GM12891 (cell line): ENCODE results near the gene C10orf67. TPM values are rescaled to one million over a fixed set of nuclear protein-coding genes. Genes with fewer than 3 reads are reported as not detected.
"Not testable (repeated sequence)": the region's sequence is repeated elsewhere in the genome, so short reads cannot be mapped to it uniquely, and the experiment has no call there.

Experiments used
- DNase-seq: peaks from one replicate; pipeline ENCODE4 v3.0.0; 2011; ENCODE audit warnings: low spot score; ENCODE audit not compliant: insufficient read length
- FAIRE-seq: peaks from 2 replicates; lab custom pipeline; 2011; peaks lifted over from hg19 to GRCh38; lab: Jason Lieb, UNC
- PAX5 ChIP-seq: IDR thresholded peaks from 2 replicates; pipeline ENCODE4 v1.6.1; 2011; ENCODE audit warnings: low read length, moderate library complexity, mild to moderate bottlenecking; ENCODE audit not compliant: insufficient read depth, severe bottlenecking
- POLR2A ChIP-seq: IDR thresholded peaks from 2 replicates; pipeline ENCODE4 v1.6.1; 2011; ENCODE audit warnings: low read depth, low read length, control low read depth
- POLR2AphosphoS5 ChIP-seq: IDR thresholded peaks from 2 replicates; pipeline ENCODE4 v1.6.1; 2011; ENCODE audit warnings: low read depth, low read length, control low read depth
- POU2F2 ChIP-seq: IDR thresholded peaks from 2 replicates; pipeline ENCODE4 v1.6.1; 2011; ENCODE audit warnings: low read depth, mild to moderate bottlenecking, control low read depth, low read length, moderate library complexity
- SPI1 ChIP-seq: IDR thresholded peaks from 2 replicates; pipeline ENCODE4 v1.6.1; 2011; ENCODE audit warnings: low read depth, low read length, control low read depth
- TAF1 ChIP-seq: IDR thresholded peaks from 2 replicates; pipeline ENCODE4 v1.6.1; 2011; ENCODE audit warnings: low read depth, low read length, control low read depth
- polyA plus RNA-seq: library from polyadenylated mRNA; unstranded; fragments of >200 nt; gene quantifications from one replicate; pipeline ENCODE4 v1.2.1, GENCODE V29; 2012; ENCODE audit warnings: low read depth, missing spikeins, inconsistent platforms; ENCODE audit not compliant: missing spikeins

Gene C10orf67
- not detected for polyA plus RNA-seq

DNA sequence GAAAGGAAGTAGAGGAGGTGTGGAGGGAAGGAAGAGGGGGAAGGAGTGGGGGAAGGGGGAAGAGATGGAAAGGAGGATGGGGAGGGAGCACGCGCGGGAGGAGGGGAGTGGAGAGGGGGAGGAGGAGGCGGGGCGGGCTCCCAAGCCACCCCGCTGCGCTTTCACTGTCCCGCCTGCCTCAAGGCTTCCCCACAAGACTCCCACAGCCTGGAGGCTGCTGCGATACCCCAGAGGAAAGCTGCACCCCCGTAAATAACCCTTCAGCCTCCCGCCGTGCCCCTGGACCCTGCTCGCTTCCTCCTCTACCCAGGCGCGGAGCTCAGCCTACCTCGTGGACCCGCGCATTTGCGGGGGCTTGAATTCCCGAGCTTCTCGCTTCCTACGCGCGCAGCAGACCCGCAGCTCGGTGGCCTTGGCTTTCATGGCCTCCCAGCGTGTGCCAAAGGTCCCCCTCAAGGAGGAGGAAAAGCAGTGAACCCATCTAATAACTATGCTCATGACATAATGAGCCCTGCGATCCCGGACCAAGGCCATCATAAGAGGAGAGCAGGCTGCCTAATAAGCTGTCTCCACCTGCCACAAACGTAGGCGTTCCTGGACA lies at the start of gene C10orf67:
Gene C10orf67, minus strand, starts transcription at position 557 of the 601 bp plus-strand sequence. Its CDS starts 23 bp downstream, at position 534.
- DNase-seq, result no peak
- no peak for FAIRE-seq
- TF ChIP-seq SPI1, result no peak
- no peak for TF ChIP-seq POLR2AphosphoS5
- TF ChIP-seq TAF1, result no peak
- no peak for TF ChIP-seq PAX5
- no peak for TF ChIP-seq POLR2A
- no peak for TF ChIP-seq POU2F2

DNA sequence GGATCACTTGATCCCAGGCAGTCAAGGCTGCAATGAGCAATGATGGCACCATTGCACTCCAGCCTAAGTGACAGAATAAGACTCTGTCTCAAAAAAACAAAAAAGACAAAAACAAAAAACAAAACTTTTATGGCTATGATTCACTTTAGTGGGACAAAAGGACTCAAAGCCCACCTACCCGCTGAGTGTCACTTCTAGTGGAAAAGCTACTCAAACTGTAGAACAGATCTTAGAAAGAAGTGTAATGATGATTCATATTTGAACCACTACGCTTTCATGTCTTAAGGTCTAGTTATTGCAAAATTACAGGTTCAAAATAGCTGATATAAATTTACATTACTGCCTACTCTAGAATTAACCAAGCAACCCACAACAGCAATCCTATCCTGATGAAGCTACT lies 47.2 kb upstream of the C10orf67 start:
- no peak for TF ChIP-seq PAX5
- no peak for TF ChIP-seq POLR2AphosphoS5
- TF ChIP-seq TAF1, result no peak
- no peak for TF ChIP-seq POLR2A
- no peak for TF ChIP-seq POU2F2
- TF ChIP-seq SPI1, result no peak
- FAIRE-seq (no peak), DNase-seq (no peak)

DNA sequence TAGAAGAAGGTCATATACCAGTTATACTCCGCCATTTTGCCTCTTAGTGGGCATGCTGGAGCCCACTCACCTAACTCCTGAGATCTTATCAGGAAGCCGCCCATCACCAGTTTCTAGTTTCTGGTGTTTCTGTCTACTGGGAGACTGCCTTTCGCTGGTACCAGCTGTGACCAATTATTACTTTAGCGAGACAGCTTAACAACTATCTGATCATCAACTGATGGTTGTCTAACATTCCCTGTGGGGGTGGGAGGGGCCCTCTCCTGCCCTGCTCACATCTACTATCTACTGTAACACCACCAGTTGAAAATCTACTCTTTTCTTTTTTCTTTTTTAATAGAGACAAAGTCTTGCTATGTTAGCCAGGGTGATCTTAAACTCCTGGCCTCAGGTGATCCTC lies 46.2 kb upstream of the C10orf67 start:
- no peak for TF ChIP-seq POU2F2
- no peak for TF ChIP-seq POLR2AphosphoS5
- no peak for TF ChIP-seq TAF1
- no peak for TF ChIP-seq PAX5
- TF ChIP-seq POLR2A, result no peak
- no peak for TF ChIP-seq SPI1
- no peak for FAIRE-seq
- no peak for DNase-seq

DNA sequence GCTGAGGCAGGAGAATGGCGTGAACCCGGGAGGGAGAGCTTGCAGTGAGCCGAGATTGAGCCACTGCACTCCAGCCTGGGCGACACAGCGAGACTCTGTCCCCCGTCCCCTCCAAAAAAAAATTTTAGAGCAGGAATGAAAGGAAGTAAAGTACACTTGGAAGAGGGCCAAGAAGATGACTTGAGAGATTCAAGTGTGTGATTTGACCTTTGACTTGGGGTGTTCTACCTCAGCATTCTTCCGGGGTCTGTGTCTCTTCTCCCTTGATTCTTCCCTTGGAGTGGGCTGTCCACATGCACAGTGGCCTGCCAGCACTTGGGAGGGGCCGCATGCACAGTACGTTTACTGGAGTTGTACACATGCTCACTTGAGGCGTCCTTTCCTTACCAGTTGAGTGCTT lies 45.8 kb upstream of the C10orf67 start:
- not testable (repeated sequence) for FAIRE-seq, DNase-seq

DNA sequence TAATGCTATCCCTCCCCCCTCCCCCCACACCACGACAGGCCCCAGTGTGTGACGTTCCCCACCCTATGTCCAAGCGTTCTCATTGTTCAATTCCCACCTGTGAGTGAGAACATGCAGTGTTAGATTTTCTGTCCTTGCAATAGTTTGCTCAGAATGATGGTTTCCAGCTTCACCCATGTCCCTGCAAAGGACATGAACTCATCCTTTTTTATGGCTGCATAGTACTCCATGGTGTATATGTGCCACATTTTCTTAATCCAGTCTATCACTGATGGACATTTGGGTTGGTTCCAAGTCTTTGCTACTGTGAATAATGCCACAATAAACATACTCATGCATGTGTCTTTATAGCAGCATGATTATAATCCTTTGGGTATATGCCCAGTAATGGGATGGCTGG lies 42.9 kb upstream of the C10orf67 start:
- FAIRE-seq, DNase-seq: not testable (repeated sequence)

DNA sequence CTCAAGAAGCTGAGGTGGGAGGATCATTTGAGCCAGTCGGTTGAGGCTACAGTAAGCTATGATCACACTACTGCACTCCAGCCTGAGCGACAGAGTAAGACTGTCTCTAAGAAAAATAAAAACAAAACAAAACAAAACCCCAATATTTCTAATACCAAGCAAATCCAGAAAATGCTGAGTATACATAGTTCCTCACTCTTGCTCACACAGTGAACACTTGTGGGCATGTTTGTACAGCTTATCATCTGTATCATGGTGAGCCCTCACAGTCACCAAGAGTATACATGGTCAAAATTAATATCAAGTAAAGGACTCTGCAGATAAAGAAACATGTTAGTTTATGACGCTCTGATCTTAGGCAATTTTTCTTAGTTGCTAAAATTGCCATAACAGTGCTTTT lies 41.5 kb upstream of the C10orf67 start:
- DNase-seq (no peak), FAIRE-seq (no peak)
- TF ChIP-seq TAF1 (no peak), SPI1 (no peak), PAX5 (no peak), POLR2A (no peak), POLR2AphosphoS5 (no peak), POU2F2 (no peak)

DNA sequence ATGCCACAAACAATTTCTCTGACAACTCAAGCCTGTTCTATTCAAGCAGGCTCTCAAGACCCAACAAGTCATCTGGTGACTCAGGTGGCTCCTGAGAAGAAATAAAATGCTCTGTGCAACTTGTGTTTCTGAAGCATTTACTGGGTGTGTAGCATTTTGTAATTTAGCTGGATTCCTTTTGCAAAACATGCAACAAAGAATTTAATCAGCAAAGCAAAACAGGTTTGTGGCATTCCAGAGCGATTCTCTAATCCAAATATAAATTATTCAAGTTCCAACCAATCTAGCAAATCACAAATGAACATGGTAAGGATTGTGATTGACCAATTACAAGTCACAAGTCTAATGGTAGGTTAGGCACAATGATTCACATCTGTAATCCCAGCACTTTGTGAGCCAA lies 39.8 kb upstream of the C10orf67 start:
- TF ChIP-seq SPI1 (no peak), POU2F2 (no peak), PAX5 (no peak), TAF1 (no peak), POLR2A (no peak), POLR2AphosphoS5 (no peak)
- FAIRE-seq (no peak), DNase-seq (no peak)

DNA sequence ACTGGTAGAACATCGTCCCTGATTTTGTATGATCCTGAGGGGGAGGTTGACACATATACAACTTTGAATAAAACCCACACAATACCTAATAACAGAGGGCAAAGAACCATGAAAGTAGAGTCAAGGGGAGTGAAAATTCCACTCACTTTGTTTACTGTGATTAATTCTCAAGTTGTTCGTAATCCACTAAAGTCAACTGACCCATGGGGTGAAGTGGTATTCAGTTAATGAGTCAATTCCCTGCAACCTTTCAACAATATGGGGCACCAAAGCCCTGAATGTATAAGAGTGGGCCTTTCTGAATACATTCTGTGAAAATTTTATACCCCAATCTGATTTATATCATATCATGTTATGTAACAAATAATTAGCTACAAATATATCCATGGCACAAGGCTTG lies 39.0 kb upstream of the C10orf67 start:
- FAIRE-seq, result no peak
- DNase-seq, result no peak
- TF ChIP-seq PAX5, result no peak
- TF ChIP-seq POLR2AphosphoS5, result no peak
- no peak for TF ChIP-seq SPI1
- TF ChIP-seq TAF1, result no peak

DNA sequence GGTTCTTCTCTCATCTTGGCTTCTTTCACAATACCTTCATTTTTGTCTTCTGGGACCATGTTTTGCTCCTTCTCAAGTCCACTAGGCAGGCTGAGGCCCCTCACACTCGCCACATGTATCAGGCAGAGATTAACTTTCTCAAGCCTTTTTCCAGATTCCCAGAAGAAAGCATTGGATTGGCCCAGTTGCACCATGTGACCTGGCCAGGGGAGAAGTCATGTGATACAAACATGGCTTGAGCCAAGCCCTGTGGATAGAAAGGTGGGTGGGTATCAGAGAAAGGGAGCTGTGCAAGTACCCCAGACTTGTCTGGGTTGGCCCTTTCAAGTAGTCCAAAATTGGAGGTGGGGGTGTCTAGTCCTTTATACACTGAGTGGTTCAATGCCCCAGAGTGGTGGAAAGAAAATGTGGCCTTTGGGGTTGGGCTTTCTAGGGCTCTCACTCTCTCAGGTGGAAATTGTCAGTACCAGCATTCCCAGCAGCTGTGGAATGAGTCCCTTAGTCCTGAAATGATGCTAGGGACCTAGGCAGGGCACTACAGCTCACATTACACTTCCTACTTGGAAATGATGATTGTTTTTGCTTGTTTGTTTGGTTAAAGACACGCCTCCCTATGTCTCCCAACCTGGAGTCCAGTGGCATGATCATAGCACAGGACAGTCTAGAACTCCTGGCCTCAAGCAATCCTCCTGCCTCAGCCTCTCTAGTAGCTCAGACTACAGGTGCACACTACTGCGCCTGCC lies 36.9 kb upstream of the C10orf67 start:
- DNase-seq, result no peak
- FAIRE-seq, result no peak
- no peak for TF ChIP-seq POLR2A
- TF ChIP-seq TAF1, result no peak
- no peak for TF ChIP-seq POU2F2
- TF ChIP-seq PAX5, result no peak
- TF ChIP-seq SPI1, result no peak
- no peak for TF ChIP-seq POLR2AphosphoS5

DNA sequence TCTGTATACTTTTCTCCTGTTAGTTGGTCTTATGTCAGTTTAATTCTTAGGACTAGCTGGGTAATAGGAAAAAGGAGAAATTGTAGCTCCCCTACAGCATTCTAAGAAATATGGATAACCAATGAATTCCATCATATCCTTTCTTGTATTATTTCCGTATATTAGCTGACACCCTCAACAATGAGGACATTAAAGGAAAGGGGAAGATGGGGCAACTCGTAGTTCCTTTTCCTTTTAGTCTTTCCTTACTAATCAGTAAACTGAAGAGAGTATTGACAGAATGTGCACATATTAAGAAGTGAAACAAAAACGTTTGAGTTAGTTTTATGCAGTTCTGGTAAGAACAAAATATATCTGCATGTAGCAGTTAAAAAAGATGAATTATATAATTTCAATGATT lies 35.1 kb upstream of the C10orf67 start:
- FAIRE-seq, result no peak
- TF ChIP-seq TAF1, result no peak
- TF ChIP-seq PAX5, result no peak
- no peak for TF ChIP-seq SPI1
- TF ChIP-seq POU2F2, result no peak
- no peak for TF ChIP-seq POLR2AphosphoS5
- no peak for TF ChIP-seq POLR2A
- no peak for DNase-seq

DNA sequence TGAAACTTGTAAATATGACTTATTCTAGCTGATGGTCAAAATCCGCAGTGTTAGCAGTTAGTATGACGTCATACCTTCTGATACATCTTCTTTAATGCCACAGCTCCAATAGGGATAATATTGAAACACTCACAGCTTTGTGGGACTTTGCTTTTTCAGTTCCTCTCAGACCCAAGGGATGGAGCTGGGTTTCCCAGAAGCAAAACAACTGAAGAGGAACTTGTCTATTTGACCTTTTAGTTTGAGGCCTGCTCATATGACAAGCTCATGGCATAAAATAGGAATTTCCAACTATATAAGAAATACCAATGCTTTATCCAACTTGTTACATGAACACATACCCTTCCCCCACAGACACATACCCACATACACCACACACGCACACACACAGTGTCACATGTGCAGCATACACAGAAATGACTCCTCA lies 31.6 kb upstream of the C10orf67 start:
- FAIRE-seq (peak; percentile 48), DNase-seq (no peak)
- peak; percentile 40 for TF ChIP-seq SPI1
- no peak for TF ChIP-seq POLR2A
